ENCODE data around the gene ERICH2. TPM values are rescaled to one million over a fixed set of nuclear protein-coding genes. Genes with fewer than 3 reads are reported as not detected.

The ERICH2 gene
- total RNA-seq, 1 donor from 2014 or later = 2.1 TPM

- no peak overlapping the region for H3K27ac Mint-ChIP-seq (ENCODE audit: unreplicated experiment)
- no peaks in the 10 kb centered on the region for H3K36me3 Mint-ChIP-seq (ENCODE audit: unreplicated experiment)
- H3K27me3 Mint-ChIP-seq (ENCODE audit: unreplicated experiment) = peaks cover 2% of the 10 kb centered on the region
- DNase-seq = no peak
- TF ChIP-seq, protein P1, sequence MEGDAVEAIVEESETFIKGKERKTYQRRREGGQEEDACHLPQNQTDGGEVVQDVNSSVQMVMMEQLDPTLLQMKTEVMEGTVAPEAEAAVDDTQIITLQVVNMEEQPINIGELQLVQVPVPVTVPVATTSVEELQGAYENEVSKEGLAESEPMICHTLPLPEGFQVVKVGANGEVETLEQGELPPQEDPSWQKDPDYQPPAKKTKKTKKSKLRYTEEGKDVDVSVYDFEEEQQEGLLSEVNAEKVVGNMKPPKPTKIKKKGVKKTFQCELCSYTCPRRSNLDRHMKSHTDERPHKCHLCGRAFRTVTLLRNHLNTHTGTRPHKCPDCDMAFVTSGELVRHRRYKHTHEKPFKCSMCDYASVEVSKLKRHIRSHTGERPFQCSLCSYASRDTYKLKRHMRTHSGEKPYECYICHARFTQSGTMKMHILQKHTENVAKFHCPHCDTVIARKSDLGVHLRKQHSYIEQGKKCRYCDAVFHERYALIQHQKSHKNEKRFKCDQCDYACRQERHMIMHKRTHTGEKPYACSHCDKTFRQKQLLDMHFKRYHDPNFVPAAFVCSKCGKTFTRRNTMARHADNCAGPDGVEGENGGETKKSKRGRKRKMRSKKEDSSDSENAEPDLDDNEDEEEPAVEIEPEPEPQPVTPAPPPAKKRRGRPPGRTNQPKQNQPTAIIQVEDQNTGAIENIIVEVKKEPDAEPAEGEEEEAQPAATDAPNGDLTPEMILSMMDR (IDR thresholded peaks at IDR 0.05; ENCODE audit: partially characterized antibody, unreplicated experiment) = no peak
- H3K4me3 Mint-ChIP-seq (ENCODE audit: unreplicated experiment) = no peak overlapping the region
- no peaks in the 10 kb centered on the region for H3K4me1 Mint-ChIP-seq (ENCODE audit: low read depth, unreplicated experiment)
- H3K9me3 Mint-ChIP-seq (ENCODE audit: unreplicated experiment) = peaks cover 1% of the 10 kb centered on the region
These were observed 3.5 kb upstream of the ERICH2 start for GRCh38 chr2:170766693-170767092.

- peaks cover 2% of the 10 kb centered on the region for H3K9me3 Mint-ChIP-seq (ENCODE audit: unreplicated experiment)
- no peaks in the 10 kb centered on the region for H3K4me1 Mint-ChIP-seq (ENCODE audit: low read depth, unreplicated experiment)
- H3K36me3 Mint-ChIP-seq (ENCODE audit: unreplicated experiment) = no peaks in the 10 kb centered on the region
- DNase-seq = peak; percentile 82
- peak overlapping the region; percentile 89 for H3K4me3 Mint-ChIP-seq (ENCODE audit: unreplicated experiment)
- H3K27ac Mint-ChIP-seq (ENCODE audit: unreplicated experiment) = peak overlapping the region; percentile 36
- H3K27me3 Mint-ChIP-seq (ENCODE audit: unreplicated experiment) = peaks cover 4% of the 10 kb centered on the region
- TF ChIP-seq, protein P1 (IDR thresholded peaks at IDR 0.05; ENCODE audit: partially characterized antibody, unreplicated experiment) = no peak
These were observed 635 bp downstream of the ERICH2 start for GRCh38 chr2:170770606-170771420.

GRCh38 chr2:170771421-170771937, 1.3 kb downstream of the ERICH2 start:
- Mint-ChIP-seq H3K36me3 (ENCODE audit: unreplicated experiment) (no peaks in the 10 kb centered on the region), H3K27ac (ENCODE audit: unreplicated experiment) (peak overlapping the region; percentile 7), H3K4me1 (ENCODE audit: low read depth, unreplicated experiment) (no peaks in the 10 kb centered on the region), H3K4me3 (ENCODE audit: unreplicated experiment) (peak overlapping the region; percentile 89), H3K9me3 (ENCODE audit: unreplicated experiment) (peaks cover 2% of the 10 kb centered on the region), H3K27me3 (ENCODE audit: unreplicated experiment) (peaks cover 4% of the 10 kb centered on the region)
- DNase-seq = no peak
- TF ChIP-seq, protein P1 (IDR thresholded peaks at IDR 0.05; ENCODE audit: partially characterized antibody, unreplicated experiment) = no peak

DNA sequence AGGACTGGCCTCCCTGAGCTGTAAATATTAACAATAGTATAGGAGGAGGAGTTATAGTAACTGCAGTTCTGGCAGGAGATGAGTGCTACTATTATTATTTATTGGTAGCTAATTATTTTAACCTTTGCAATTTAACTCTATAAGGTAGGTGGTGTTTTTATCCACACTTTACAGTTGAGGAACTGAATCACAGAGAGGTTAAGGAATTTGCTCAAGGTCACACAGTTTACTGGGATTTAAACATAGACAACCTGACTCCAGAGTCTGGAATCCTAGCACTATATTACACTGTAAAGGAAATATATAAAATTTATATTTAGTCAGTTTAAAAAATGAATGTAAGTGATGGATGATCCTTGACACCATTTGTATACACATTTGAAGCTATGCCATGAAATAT, 2.1 kb downstream of the ERICH2 start:
- Mint-ChIP-seq H3K36me3 (ENCODE audit: unreplicated experiment) (no peaks in the 10 kb centered on the region), H3K4me3 (ENCODE audit: unreplicated experiment) (peak overlapping the region; percentile 40), H3K27ac (ENCODE audit: unreplicated experiment) (no peak overlapping the region), H3K4me1 (ENCODE audit: low read depth, unreplicated experiment) (no peaks in the 10 kb centered on the region), H3K9me3 (ENCODE audit: unreplicated experiment) (peaks cover 2% of the 10 kb centered on the region), H3K27me3 (ENCODE audit: unreplicated experiment) (peaks cover 4% of the 10 kb centered on the region)
- no peak for DNase-seq
- TF ChIP-seq, protein P1 (IDR thresholded peaks at IDR 0.05; ENCODE audit: partially characterized antibody, unreplicated experiment) = no peak

- TF ChIP-seq, protein P1 (IDR thresholded peaks at IDR 0.05; ENCODE audit: partially characterized antibody, unreplicated experiment) = no peak
- DNase-seq = no peak
- Mint-ChIP-seq H3K4me3 (ENCODE audit: unreplicated experiment) (no peak overlapping the region), H3K36me3 (ENCODE audit: unreplicated experiment) (no peaks in the 10 kb centered on the region), H3K9me3 (ENCODE audit: unreplicated experiment) (peaks cover 2% of the 10 kb centered on the region), H3K4me1 (ENCODE audit: low read depth, unreplicated experiment) (no peaks in the 10 kb centered on the region), H3K27me3 (ENCODE audit: unreplicated experiment) (peaks cover 4% of the 10 kb centered on the region), H3K27ac (ENCODE audit: unreplicated experiment) (no peak overlapping the region)
These were observed 3.9 kb downstream of the ERICH2 start for GRCh38 chr2:170774074-170774473.

Measured in glutamatergic neuron (in vitro differentiated cells).